Measurements from ENCODE around the gene AKT1S1.

GRCh38 chr19:49884109-49884508 lies 7.0 kb upstream of the AKT1S1 start:
- TF ChIP-seq, protein P1, sequence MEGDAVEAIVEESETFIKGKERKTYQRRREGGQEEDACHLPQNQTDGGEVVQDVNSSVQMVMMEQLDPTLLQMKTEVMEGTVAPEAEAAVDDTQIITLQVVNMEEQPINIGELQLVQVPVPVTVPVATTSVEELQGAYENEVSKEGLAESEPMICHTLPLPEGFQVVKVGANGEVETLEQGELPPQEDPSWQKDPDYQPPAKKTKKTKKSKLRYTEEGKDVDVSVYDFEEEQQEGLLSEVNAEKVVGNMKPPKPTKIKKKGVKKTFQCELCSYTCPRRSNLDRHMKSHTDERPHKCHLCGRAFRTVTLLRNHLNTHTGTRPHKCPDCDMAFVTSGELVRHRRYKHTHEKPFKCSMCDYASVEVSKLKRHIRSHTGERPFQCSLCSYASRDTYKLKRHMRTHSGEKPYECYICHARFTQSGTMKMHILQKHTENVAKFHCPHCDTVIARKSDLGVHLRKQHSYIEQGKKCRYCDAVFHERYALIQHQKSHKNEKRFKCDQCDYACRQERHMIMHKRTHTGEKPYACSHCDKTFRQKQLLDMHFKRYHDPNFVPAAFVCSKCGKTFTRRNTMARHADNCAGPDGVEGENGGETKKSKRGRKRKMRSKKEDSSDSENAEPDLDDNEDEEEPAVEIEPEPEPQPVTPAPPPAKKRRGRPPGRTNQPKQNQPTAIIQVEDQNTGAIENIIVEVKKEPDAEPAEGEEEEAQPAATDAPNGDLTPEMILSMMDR (conservative IDR thresholded peaks at IDR 0.05; ENCODE audit: low read depth, low read length) = no peak
- no peak for TF ChIP-seq EZH2phosphoT487 (IDR thresholded peaks at IDR 0.05; ENCODE audit: borderline replicate concordance, low read length)
- no peak for TF ChIP-seq EZH2 (IDR thresholded peaks at IDR 0.05; ENCODE audit: low read length, unreplicated experiment)

Measured in PC-3 (cell line).